Loucy (cell line): ENCODE data around the gene NRXN3.

Experiments used
- H2AFZ ChIP-seq: fragments of 200-600 bp; sonication (generic); 2 replicates; pipeline ENCODE4 v1.6.0; 2016; ENCODE audit warnings: antibody characterized with exemption, mild to moderate bottlenecking, low read length, moderate library complexity
- H3F3A ChIP-seq: fragments of 200-600 bp; 2 replicates; pipeline ENCODE4 v1.6.0; 2016; ENCODE audit warnings: antibody characterized with exemption, low read depth, mild to moderate bottlenecking
- H3K27me3 ChIP-seq: fragments of 200-600 bp; sonication (generic); 2 replicates; pipeline ENCODE4 v1.6.1; 2014; ENCODE audit warnings: low read length, mild to moderate bottlenecking; ENCODE audit not compliant: insufficient read depth, poor library complexity, severe bottlenecking
- H3K36me3 ChIP-seq: fragments of 200-600 bp; sonication (generic); 2 replicates; pipeline ENCODE4 v1.6.1; 2016; ENCODE audit warnings: low read length; ENCODE audit not compliant: insufficient read depth
- H3K4me1 ChIP-seq: fragments of 200-600 bp; sonication (generic); 2 replicates; pipeline ENCODE4 v1.5.1; 2014; ENCODE audit warnings: low read length, mild to moderate bottlenecking; ENCODE audit not compliant: insufficient read depth, poor library complexity, severe bottlenecking
- H3K4me2 ChIP-seq: fragments of 200-600 bp; sonication (generic); 2 replicates; pipeline ENCODE4 v1.6.0; 2014; ENCODE audit warnings: antibody characterized with exemption, low read length, low read depth, mild to moderate bottlenecking; ENCODE audit not compliant: poor library complexity, severe bottlenecking
- H3K4me3 ChIP-seq: fragments of 200-600 bp; sonication (generic); 2 replicates; pipeline ENCODE4 v1.5.1; 2014; ENCODE audit warnings: low read length, mild to moderate bottlenecking, mixed read lengths; ENCODE audit not compliant: poor library complexity, severe bottlenecking
- H3K79me2 ChIP-seq: fragments of 200-600 bp; sonication (generic); 2 replicates; pipeline ENCODE4 v1.6.1; 2014; ENCODE audit warnings: low read length; ENCODE audit not compliant: insufficient read depth
- H3K9ac ChIP-seq: fragments of 200-600 bp; sonication (generic); 2 replicates; pipeline ENCODE4 v1.6.0; 2014; ENCODE audit warnings: mild to moderate bottlenecking, low read depth, low read length, moderate library complexity; ENCODE audit not compliant: poor library complexity, severe bottlenecking
- H3K9me2 ChIP-seq: fragments of 200-600 bp; sonication (generic); replicated peaks from 2 replicates; pipeline ENCODE4 v1.6.1; 2016; ENCODE audit warnings: low read depth, low read length, mixed read lengths
- H3K9me3 ChIP-seq: fragments of 200-600 bp; sonication (generic); 2 replicates; pipeline ENCODE4 v1.6.1; 2014; ENCODE audit warnings: mild to moderate bottlenecking, antibody characterized with exemption, low read length, low read depth; ENCODE audit not compliant: insufficient read depth
- H4K20me1 ChIP-seq: fragments of 200-600 bp; sonication (generic); 2 replicates; pipeline ENCODE4 v1.6.0; 2014; ENCODE audit warnings: antibody characterized with exemption, low read length, mild to moderate bottlenecking; ENCODE audit not compliant: insufficient read depth, poor library complexity, severe bottlenecking
- CTCF ChIP-seq: fragments of 200-600 bp; sonication (generic); conservative IDR thresholded peaks from 2 replicates; pipeline ENCODE4 v1.5.1; 2014; ENCODE audit warnings: mild to moderate bottlenecking, antibody characterized with exemption, low read length
- EZH2phosphoT487 ChIP-seq: fragments of 200-600 bp; IDR thresholded peaks from 2 replicates; pipeline ENCODE4 v1.6.1; 2018; ENCODE audit warnings: antibody characterized with exemption, mild to moderate bottlenecking, moderate library complexity, borderline replicate concordance

Gene NRXN3

GRCh38 chr14:79783041-79783440 lies 1612.9 kb downstream of the NRXN3 start:
- Histone ChIP-seq H4K20me1 (no peaks in the 10 kb centered on the region), H3K4me3 (no peak overlapping the region), H3K9ac (no peak overlapping the region), H3K4me2 (no peak overlapping the region), H3K9me2 (no peaks in the 10 kb centered on the region), H3K27me3 (no peaks in the 10 kb centered on the region), H3K9me3 (no peaks in the 10 kb centered on the region), H3K4me1 (no peaks in the 10 kb centered on the region), H3F3A (no peaks in the 10 kb centered on the region), H2AFZ (no peak overlapping the region), H3K36me3 (no peaks in the 10 kb centered on the region), H3K79me2 (no peaks in the 10 kb centered on the region)
- TF ChIP-seq EZH2phosphoT487, result no peak
- TF ChIP-seq CTCF, result no peak

GRCh38 chr14:79786522-79786921 lies 1616.3 kb downstream of the NRXN3 start:
- H3K27me3 ChIP-seq, result no peaks in the 10 kb centered on the region
- TF ChIP-seq EZH2phosphoT487 (no peak), CTCF (no peak)
- no peaks in the 10 kb centered on the region for H3F3A ChIP-seq

GRCh38 chr14:79788346-79788745 lies 1618.2 kb downstream of the NRXN3 start:
- Histone ChIP-seq H3K4me1 (no peaks in the 10 kb centered on the region), H2AFZ (no peak overlapping the region), H3K4me2 (no peak overlapping the region), H3K79me2 (no peaks in the 10 kb centered on the region), H3K9me2 (no peaks in the 10 kb centered on the region), H3K27me3 (no peaks in the 10 kb centered on the region), H3K4me3 (no peak overlapping the region), H3F3A (no peaks in the 10 kb centered on the region), H3K9ac (no peak overlapping the region), H4K20me1 (no peaks in the 10 kb centered on the region), H3K36me3 (no peaks in the 10 kb centered on the region), H3K9me3 (no peaks in the 10 kb centered on the region)
- TF ChIP-seq CTCF, result no peak

More at GRCh38 chr14:79786522-79786921, 1616.3 kb downstream of the NRXN3 start:
- no peaks in the 10 kb centered on the region for H4K20me1 ChIP-seq
- H3K9ac ChIP-seq, result no peak overlapping the region
- H3K4me3 ChIP-seq, result no peak overlapping the region
- no peaks in the 10 kb centered on the region for H3K36me3 ChIP-seq
- H3K9me2 ChIP-seq, result no peaks in the 10 kb centered on the region
- no peaks in the 10 kb centered on the region for H3K4me1 ChIP-seq
- no peak overlapping the region for H2AFZ ChIP-seq
- H3K4me2 ChIP-seq, result no peak overlapping the region
- no peaks in the 10 kb centered on the region for H3K9me3 ChIP-seq
- H3K79me2 ChIP-seq, result no peaks in the 10 kb centered on the region
